Mammary microvascular endothelial cell (primary cell): ENCODE measurements around the gene ZNF107. TPM values are rescaled to one million over a fixed set of nuclear protein-coding genes. Genes with fewer than 3 reads are reported as not detected.

ENCODE experiments used
- total RNA-seq: library from RNA; depleted of rRNA; stranded (reverse); fragments of >200 nt; gene quantifications from 2 replicates; pipeline ENCODE4 v1.2.3, GENCODE V29; 2015

ZNF107 gene
- 1.9 and 2.1 TPM in 2 replicates for total RNA-seq

GRCh38 chr7:64665980-64666662, at the start of gene ZNF107:
ZNF107 (plus strand) TSS chr7:64666133; CDS start chr7:64666283, 150 bp downstream.

Other genes starting within 250 kb of the ZNF107 start
- gene ZNF680, start 103.1 kb upstream of the ZNF107 start, total RNA-seq: 3.7 and 6.1 TPM in 2 replicates
- gene ZNF138, start 128.3 kb downstream of the ZNF107 start, total RNA-seq: 2.3 and 2.8 TPM in 2 replicates
- 2.1 and 4.6 TPM in 2 replicates for gene ZNF273, start 237.1 kb downstream of the ZNF107 start, total RNA-seq